ENCODE results near the gene ANKRD13C.

Gene ANKRD13C

DNA sequence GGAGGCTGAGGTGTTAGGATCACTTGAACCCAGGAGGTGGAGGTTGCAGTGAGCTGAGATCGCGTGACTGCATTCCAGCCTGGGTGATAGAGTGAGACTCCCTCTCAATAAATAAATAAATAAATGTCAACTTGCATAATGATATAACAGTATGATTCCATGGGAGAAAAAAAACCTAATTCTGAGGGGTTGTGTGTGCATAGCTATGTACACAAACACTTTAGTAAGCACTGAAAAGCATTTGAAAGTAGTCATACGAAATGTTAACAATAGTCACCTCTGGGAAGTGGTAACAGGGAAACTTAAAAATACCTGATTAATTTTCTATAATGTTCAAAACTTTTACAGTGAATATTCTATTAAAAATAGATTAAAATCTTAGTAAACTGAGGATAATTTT is 43.2 kb downstream of the ANKRD13C start:
- Histone ChIP-seq H3K27ac (no peak overlapping the region), H3K4me1 (ENCODE audit: control insufficient read depth in 1 of 2, insufficient read depth in 1 of 2, low read depth in 1 of 2, low read length in 1 of 2) (no peaks in the 10 kb centered on the region), H3K9me3 (no peaks in the 10 kb centered on the region), H3K36me3 (no peaks in the 10 kb centered on the region), H3K27me3 (no peaks in the 10 kb centered on the region), H3K4me3 (ENCODE audit: low read depth in 1 of 2, low read length in 1 of 2) (no peak overlapping the region)
- TF ChIP-seq CTCF (IDR thresholded peaks at IDR 0.05): no peak

DNA sequence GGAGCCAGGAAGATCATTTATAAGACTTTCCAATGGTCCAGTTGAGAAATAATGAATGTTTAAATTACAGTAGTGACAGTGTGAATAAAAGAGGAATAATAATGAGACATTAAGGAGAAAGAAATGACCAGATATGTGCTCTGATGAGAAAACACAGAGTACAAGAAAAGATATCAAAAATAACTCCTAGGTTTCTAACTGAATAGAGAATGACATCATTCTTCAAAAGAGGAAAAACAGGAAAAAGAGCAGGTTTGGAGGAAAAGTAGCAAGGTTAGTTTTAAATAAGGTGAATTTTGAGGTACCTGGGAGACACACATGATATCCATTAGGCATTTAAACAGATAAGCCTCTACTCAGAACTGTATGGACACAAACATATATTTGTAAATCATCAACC is 55.0 kb downstream of the ANKRD13C start:
- H3K27ac ChIP-seq: no peak overlapping the region
- no peaks in the 10 kb centered on the region for H3K9me3 ChIP-seq
- H3K36me3 ChIP-seq: peaks cover 4% of the 10 kb centered on the region
- TF ChIP-seq CTCF (IDR thresholded peaks at IDR 0.05): no peak
- H3K4me3 ChIP-seq (ENCODE audit: low read depth in 1 of 2, low read length in 1 of 2): no peak overlapping the region
- no peaks in the 10 kb centered on the region for H3K4me1 ChIP-seq (ENCODE audit: control insufficient read depth in 1 of 2, insufficient read depth in 1 of 2, low read depth in 1 of 2, low read length in 1 of 2)
- no peaks in the 10 kb centered on the region for H3K27me3 ChIP-seq

DNA sequence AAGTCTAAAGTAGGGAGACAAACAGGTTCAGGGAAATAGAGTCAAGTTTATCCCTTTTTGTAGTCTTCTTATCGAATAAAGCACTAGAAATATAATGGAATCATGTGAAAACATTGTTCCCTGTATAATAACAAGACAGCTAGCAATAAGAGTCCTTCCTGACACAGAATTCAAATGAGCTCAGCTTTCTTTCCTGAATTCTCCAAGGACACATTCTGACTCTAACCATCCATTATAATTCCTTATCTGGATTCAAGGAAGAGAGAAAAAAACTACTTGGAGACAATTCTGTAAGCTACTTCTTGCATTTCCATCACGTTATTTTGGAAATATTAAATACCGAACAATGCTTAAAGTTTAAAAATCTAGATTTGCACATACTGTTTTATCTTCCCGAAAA is 58.8 kb downstream of the ANKRD13C start:
- H3K27me3 ChIP-seq: no peaks in the 10 kb centered on the region
- no peaks in the 10 kb centered on the region for H3K9me3 ChIP-seq
- no peak for TF ChIP-seq CTCF (IDR thresholded peaks at IDR 0.05)
- no peaks in the 10 kb centered on the region for H3K4me1 ChIP-seq (ENCODE audit: control insufficient read depth in 1 of 2, insufficient read depth in 1 of 2, low read depth in 1 of 2, low read length in 1 of 2)
- peaks cover 14% of the 10 kb centered on the region for H3K36me3 ChIP-seq
- H3K4me3 ChIP-seq (ENCODE audit: low read depth in 1 of 2, low read length in 1 of 2): no peak overlapping the region
- H3K27ac ChIP-seq: no peak overlapping the region

DNA sequence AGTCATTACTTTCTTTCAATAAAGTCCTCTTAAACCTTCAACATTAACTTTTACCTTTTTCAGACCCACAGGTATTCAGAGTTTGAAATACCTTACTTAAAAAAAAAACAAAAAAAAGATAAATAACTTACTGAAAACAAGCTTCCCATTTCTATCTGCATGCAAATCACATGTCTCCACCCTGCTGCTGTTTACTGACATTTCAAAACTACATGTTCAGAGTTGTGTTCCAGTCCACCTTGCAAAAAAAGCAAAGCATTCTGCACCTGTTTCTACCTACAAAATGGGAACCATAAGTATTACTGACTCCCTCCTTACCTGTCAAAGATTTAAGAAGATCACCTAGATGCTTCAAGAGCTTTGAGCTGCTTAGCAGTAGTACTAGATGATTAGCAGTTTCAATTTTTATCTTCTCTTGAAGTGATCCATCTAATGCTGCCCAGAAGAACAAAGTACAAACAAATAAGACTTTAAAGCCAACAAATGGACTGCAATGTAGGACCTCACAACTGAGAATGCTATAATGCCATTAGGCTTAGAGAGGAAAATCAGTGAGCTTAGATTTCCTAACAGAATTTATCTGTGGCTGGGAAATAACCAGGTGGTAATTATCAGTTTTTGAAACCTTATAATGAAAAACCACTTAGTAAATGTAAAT is 61.2 kb downstream of the ANKRD13C start:
- H3K27me3 ChIP-seq: no peaks in the 10 kb centered on the region
- no peaks in the 10 kb centered on the region for H3K9me3 ChIP-seq
- no peaks in the 10 kb centered on the region for H3K4me1 ChIP-seq (ENCODE audit: control insufficient read depth in 1 of 2, insufficient read depth in 1 of 2, low read depth in 1 of 2, low read length in 1 of 2)
- no peak overlapping the region for H3K4me3 ChIP-seq (ENCODE audit: low read depth in 1 of 2, low read length in 1 of 2)
- H3K27ac ChIP-seq: no peak overlapping the region
- no peak for TF ChIP-seq CTCF (IDR thresholded peaks at IDR 0.05)
- H3K36me3 ChIP-seq: peaks cover 14% of the 10 kb centered on the region

DNA sequence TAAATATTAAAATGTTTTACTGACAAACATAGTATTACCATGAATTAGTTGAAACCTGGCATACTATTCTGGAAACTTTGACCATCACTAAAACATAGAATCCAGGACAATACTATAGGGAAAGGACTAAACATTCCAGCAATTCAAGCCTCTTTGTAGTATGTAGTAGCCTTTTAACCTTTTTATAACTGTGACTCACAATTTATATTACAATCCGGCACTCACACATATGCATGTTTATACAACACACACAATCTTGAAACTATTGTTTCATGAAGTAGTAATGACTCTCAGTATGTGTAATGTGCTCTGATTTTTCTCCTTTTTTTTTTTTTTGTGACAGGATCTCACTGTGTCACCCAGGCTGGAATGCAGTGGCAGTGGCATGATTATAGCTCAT is 64.3 kb downstream of the ANKRD13C start:
- Histone ChIP-seq H3K27ac (no peak overlapping the region), H3K4me3 (ENCODE audit: low read depth in 1 of 2, low read length in 1 of 2) (no peak overlapping the region), H3K4me1 (ENCODE audit: control insufficient read depth in 1 of 2, insufficient read depth in 1 of 2, low read depth in 1 of 2, low read length in 1 of 2) (no peaks in the 10 kb centered on the region), H3K9me3 (no peaks in the 10 kb centered on the region), H3K36me3 (peaks cover 10% of the 10 kb centered on the region), H3K27me3 (no peaks in the 10 kb centered on the region)
- TF ChIP-seq CTCF (IDR thresholded peaks at IDR 0.05): no peak
